ENCODE results near the gene ACER3. TPM values are rescaled to one million over a fixed set of nuclear protein-coding genes. Genes with fewer than 3 reads are reported as not detected.

Gene ACER3
- total and polyA plus RNA-seq, 2 experiments from 2014 or later: 6.2 to 26.5 TPM

DNA sequence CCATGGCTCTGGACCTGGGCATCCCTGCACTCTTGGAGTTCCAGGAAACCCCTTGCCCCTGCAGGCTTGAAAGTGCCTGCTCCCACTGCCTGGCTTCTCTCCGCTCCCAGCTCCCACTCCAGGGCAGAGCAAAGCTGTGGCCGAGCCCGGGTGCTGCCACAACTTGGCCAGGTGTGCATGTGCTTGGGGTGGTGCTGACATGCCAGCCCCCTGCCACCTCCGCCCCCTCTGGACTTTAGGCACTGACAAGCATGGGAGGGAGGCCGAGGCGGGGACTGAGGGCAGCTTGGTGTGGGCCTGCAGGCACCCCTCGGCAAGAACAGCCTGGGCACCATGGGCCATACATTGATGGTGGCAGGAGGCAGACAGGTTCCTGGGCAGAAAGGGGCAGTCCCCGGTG, 117.1 kb downstream of the ACER3 start (continued):
- no peak for TF ChIP-seq ETS1 (IDR thresholded peaks at IDR 0.05)

DNA sequence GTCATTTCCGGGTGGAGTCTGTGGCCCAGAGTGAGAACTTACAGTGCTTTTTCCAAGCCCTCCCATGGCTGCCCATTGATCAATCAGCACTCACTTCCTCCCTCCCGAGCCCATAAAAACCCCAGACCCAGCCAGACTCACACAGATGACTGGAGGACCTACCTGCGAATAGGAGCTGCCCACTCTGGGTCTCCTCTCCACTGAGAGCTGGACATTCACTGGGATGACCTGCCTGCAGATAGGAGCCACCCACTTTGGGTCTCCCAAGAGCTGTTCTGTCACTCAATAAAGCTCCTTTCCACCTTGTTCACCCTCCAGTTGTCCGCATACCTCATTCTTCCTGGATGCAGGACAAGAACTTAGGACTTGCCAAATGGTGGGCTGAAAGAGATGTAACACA, 117.5 kb downstream of the ACER3 start:
- Mint-ChIP-seq H3K36me3 (ENCODE audit: low read depth) (peaks cover 22% of the 10 kb centered on the region), H3K4me3 (no peak overlapping the region), H3K27ac (no peak overlapping the region), H3K9me3 (peaks cover 16% of the 10 kb centered on the region), H3K27me3 (ENCODE audit: insufficient read depth, low read depth, poor library complexity) (no peaks in the 10 kb centered on the region), H3K4me1 (no peaks in the 10 kb centered on the region)
- H3K36me3 ChIP-seq (ENCODE audit: insufficient read depth): no peaks in the 10 kb centered on the region
- H3K4me2 ChIP-seq: no peak overlapping the region
- H2AFZ ChIP-seq: no peak overlapping the region
- H3K4me1 ChIP-seq (ENCODE audit: insufficient read depth): no peaks in the 10 kb centered on the region
- H3K79me2 ChIP-seq (replicated peaks; ENCODE audit: insufficient read depth): no peaks in the 10 kb centered on the region
- no peak overlapping the region for H3K4me3 ChIP-seq
- H3K27ac ChIP-seq (ENCODE audit: low read depth): no peak overlapping the region
- H4K20me1 ChIP-seq (replicated peaks; ENCODE audit: insufficient read depth): no peaks in the 10 kb centered on the region
- H3F3A ChIP-seq (replicated peaks; ENCODE audit: low read depth): no peaks in the 10 kb centered on the region
- DNase-seq (ENCODE audit: low spot score) (no peak), ATAC-seq (no peak)
- H3K27me3 ChIP-seq (ENCODE audit: insufficient read depth): no peaks in the 10 kb centered on the region
- no peaks in the 10 kb centered on the region for H3K9me2 ChIP-seq (ENCODE audit: insufficient read depth)
- TF ChIP-seq JUNB (IDR thresholded peaks at IDR 0.05; ENCODE audit: unreplicated experiment): no peak
- no peak for TF ChIP-seq CREB1 (CRISPR knock-in tag; IDR thresholded peaks at IDR 0.05; ENCODE audit: low read depth)
- TF ChIP-seq ZNF331 (CRISPR knock-in tag; IDR thresholded peaks at IDR 0.05; ENCODE audit: low read depth): no peak
- no peak for TF ChIP-seq CTCF (conservative IDR thresholded peaks at IDR 0.05; ENCODE audit: low read depth in 2 of 2)
- TF ChIP-seq STAT1 (IDR thresholded peaks at IDR 0.05; ENCODE audit: unreplicated experiment): no peak
- TF ChIP-seq ETS1 (IDR thresholded peaks at IDR 0.05): no peak
- no peak for TF ChIP-seq REST (IDR thresholded peaks at IDR 0.05; ENCODE audit: unreplicated experiment)
- TF ChIP-seq, protein P1, sequence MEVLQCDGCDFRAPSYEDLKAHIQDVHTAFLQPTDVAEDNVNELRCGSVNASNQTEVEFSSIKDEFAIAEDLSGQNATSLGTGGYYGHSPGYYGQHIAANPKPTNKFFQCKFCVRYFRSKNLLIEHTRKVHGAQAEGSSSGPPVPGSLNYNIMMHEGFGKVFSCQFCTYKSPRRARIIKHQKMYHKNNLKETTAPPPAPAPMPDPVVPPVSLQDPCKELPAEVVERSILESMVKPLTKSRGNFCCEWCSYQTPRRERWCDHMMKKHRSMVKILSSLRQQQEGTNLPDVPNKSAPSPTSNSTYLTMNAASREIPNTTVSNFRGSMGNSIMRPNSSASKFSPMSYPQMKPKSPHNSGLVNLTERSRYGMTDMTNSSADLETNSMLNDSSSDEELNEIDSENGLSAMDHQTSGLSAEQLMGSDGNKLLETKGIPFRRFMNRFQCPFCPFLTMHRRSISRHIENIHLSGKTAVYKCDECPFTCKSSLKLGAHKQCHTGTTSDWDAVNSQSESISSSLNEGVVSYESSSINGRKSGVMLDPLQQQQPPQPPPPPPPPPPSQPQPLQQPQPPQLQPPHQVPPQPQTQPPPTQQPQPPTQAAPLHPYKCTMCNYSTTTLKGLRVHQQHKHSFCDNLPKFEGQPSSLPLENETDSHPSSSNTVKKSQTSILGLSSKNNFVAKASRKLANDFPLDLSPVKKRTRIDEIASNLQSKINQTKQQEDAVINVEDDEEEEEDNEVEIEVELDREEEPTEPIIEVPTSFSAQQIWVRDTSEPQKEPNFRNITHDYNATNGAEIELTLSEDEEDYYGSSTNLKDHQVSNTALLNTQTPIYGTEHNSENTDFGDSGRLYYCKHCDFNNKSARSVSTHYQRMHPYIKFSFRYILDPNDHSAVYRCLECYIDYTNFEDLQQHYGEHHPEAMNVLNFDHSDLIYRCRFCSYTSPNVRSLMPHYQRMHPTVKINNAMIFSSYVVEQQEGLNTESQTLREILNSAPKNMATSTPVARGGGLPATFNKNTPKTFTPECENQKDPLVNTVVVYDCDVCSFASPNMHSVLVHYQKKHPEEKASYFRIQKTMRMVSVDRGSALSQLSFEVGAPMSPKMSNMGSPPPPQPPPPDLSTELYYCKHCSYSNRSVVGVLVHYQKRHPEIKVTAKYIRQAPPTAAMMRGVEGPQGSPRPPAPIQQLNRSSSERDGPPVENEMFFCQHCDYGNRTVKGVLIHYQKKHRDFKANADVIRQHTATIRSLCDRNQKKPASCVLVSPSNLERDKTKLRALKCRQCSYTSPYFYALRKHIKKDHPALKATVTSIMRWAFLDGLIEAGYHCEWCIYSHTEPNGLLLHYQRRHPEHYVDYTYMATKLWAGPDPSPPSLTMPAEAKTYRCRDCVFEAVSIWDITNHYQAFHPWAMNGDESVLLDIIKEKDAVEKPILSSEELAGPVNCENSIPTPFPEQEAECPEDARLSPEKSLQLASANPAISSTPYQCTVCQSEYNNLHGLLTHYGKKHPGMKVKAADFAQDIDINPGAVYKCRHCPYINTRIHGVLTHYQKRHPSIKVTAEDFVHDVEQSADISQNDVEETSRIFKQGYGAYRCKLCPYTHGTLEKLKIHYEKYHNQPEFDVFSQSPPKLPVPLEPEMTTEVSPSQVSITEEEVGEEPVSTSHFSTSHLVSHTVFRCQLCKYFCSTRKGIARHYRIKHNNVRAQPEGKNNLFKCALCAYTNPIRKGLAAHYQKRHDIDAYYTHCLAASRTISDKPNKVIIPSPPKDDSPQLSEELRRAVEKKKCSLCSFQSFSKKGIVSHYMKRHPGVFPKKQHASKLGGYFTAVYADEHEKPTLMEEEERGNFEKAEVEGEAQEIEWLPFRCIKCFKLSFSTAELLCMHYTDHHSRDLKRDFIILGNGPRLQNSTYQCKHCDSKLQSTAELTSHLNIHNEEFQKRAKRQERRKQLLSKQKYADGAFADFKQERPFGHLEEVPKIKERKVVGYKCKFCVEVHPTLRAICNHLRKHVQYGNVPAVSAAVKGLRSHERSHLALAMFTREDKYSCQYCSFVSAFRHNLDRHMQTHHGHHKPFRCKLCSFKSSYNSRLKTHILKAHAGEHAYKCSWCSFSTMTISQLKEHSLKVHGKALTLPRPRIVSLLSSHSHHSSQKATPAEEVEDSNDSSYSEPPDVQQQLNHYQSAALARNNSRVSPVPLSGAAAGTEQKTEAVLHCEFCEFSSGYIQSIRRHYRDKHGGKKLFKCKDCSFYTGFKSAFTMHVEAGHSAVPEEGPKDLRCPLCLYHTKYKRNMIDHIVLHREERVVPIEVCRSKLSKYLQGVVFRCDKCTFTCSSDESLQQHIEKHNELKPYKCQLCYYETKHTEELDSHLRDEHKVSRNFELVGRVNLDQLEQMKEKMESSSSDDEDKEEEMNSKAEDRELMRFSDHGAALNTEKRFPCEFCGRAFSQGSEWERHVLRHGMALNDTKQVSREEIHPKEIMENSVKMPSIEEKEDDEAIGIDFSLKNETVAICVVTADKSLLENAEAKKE (CRISPR knock-in tag; IDR thresholded peaks at IDR 0.05): no peak
- TF ChIP-seq EZH2phosphoT487 (IDR thresholded peaks at IDR 0.05; ENCODE audit: unreplicated experiment): no peak
- TF ChIP-seq POLR2AphosphoS5 (IDR thresholded peaks at IDR 0.05; ENCODE audit: low read depth): no peak
- no peak for TF ChIP-seq EZH2 (IDR thresholded peaks at IDR 0.05; ENCODE audit: low read depth, unreplicated experiment)
- no peak for TF ChIP-seq NANOG (IDR thresholded peaks at IDR 0.05; ENCODE audit: borderline replicate concordance)
